ENCODE results near the gene BMPR1A.

BMPR1A gene

GRCh38 chr10:86813982-86814381 lies 57.6 kb downstream of the BMPR1A start:
- DNase-seq, result no peak

GRCh38 chr10:86815035-86815617 lies 58.7 kb downstream of the BMPR1A start:
- DNase-seq, result no peak

GRCh38 chr10:86815640-86816039 lies 59.2 kb downstream of the BMPR1A start:
- no peak for DNase-seq

- DNase-seq, result no peak
Observed at GRCh38 chr10:86817246-86817645, 60.8 kb downstream of the BMPR1A start.

- DNase-seq, result no peak
Observed at GRCh38 chr10:86819567-86819966, 63.1 kb downstream of the BMPR1A start.

GRCh38 chr10:86820509-86820908 lies 64.1 kb downstream of the BMPR1A start:
- no peak for DNase-seq

- no peak for DNase-seq
Observed at GRCh38 chr10:86821388-86821999, 65.1 kb downstream of the BMPR1A start.

- no peak for DNase-seq
Observed at GRCh38 chr10:86823565-86823964, 67.1 kb downstream of the BMPR1A start.

- DNase-seq, result no peak
Observed at GRCh38 chr10:86824151-86824550, 67.7 kb downstream of the BMPR1A start.

- DNase-seq, result no peak
Observed at GRCh38 chr10:86825366-86825765, 68.9 kb downstream of the BMPR1A start.

- DNase-seq, result no peak
Observed at GRCh38 chr10:86827639-86828038, 71.2 kb downstream of the BMPR1A start.

- no peak for DNase-seq
Observed at GRCh38 chr10:86828145-86828544, 71.7 kb downstream of the BMPR1A start.

- no peak for DNase-seq
Observed at GRCh38 chr10:86829472-86829871, 73.1 kb downstream of the BMPR1A start.

GRCh38 chr10:86830043-86830591 lies 73.7 kb downstream of the BMPR1A start:
- no peak for DNase-seq

- DNase-seq, result no peak
Observed at GRCh38 chr10:86833969-86834368, 77.5 kb downstream of the BMPR1A start.

GRCh38 chr10:86836044-86836443 lies 79.6 kb downstream of the BMPR1A start:
- no peak for DNase-seq

- DNase-seq, result no peak
Observed at GRCh38 chr10:86837663-86838062, 81.2 kb downstream of the BMPR1A start.

- DNase-seq, result no peak
Observed at GRCh38 chr10:86840498-86840897, 84.1 kb downstream of the BMPR1A start.

- DNase-seq, result no peak
Observed at GRCh38 chr10:86846088-86846487, 89.7 kb downstream of the BMPR1A start.

- DNase-seq, result no peak
Observed at GRCh38 chr10:86848747-86849146, 92.3 kb downstream of the BMPR1A start.

GRCh38 chr10:86849181-86849894 lies 92.9 kb downstream of the BMPR1A start:
- DNase-seq, result no peak

GRCh38 chr10:86850481-86850880 lies 94.1 kb downstream of the BMPR1A start:
- no peak for DNase-seq

- no peak for DNase-seq
Observed at GRCh38 chr10:86851328-86852207, 95.1 kb downstream of the BMPR1A start.

All from NCI-H1436 (cell line).